Uterus (tissue), 4 donors: ENCODE measurements around the gene KRTAP10-5. TPM values are rescaled to one million over a fixed set of nuclear protein-coding genes. Genes with fewer than 3 reads are reported as not detected.

Experiments used
- DNase-seq, 2 donors: peaks; one replicate each; pipeline ENCODE4 v3.0.0-alpha.2; 2019 to 2020
- H3K27ac ChIP-seq, 2 donors: fragments of 200-600 bp; sonication (generic); 1 replicate in 1 of 2; 2 replicates in 1 of 2; pipeline ENCODE4 v1.5.1; 2016 to 2018
- H3K27me3 ChIP-seq, 2 donors: fragments of 200-600 bp; sonication (generic); one replicate each; pipeline ENCODE4 v1.5.1; 2018 to 2019; ENCODE audit warnings: control low read depth in 1 of 2
- H3K36me3 ChIP-seq, 2 donors: fragments of 200-600 bp; sonication (generic); one replicate each; pipeline ENCODE4 v1.5.1; 2019; ENCODE audit warnings: control low read depth in 1 of 2
- H3K4me1 ChIP-seq, 2 donors: fragments of 200-600 bp; sonication (generic); one replicate each; pipeline ENCODE4 v1.5.1; 2018 to 2019; ENCODE audit warnings: control low read depth in 1 of 2
- H3K4me3 ChIP-seq, 2 donors: fragments of 200-600 bp; sonication (generic); 1 replicate in 1 of 2; 2 replicates in 1 of 2; pipeline ENCODE4 v1.5.1; 2018 to 2019; ENCODE audit warnings: mild to moderate bottlenecking in 1 of 2
- H3K9me3 ChIP-seq, 2 donors: fragments of 200-600 bp; sonication (generic); one replicate each; pipeline ENCODE4 v1.5.1; 2019; ENCODE audit warnings: control low read depth in 1 of 2
- CTCF ChIP-seq, 4 experiments: fragments of 200-600 bp in 2 of 4; fragments of 450-650 bp in 2 of 4; sonication (generic) in 2 of 4; IDR thresholded peaks; one replicate each; pipeline ENCODE4 v1.5.1; 2016 to 2019; ENCODE audit warnings: antibody characterized with exemption in 4 of 4, mild to moderate bottlenecking in 2 of 4, moderate library complexity in 1 of 4
- POLR2A ChIP-seq, 2 donors: fragments of 450-650 bp; IDR thresholded peaks; one replicate each; pipeline ENCODE4 v1.6.1; 2016; ENCODE audit warnings: antibody characterized with exemption in 2 of 2, mild to moderate bottlenecking in 1 of 2, moderate library complexity in 1 of 2
- intact Hi-C: fragments of 100-400 bp; cut with DNase I; formaldehyde crosslinking; loops from one replicate; pipeline ENCODE4 v1.15.1; 2023; ENCODE audit warnings: low total_unique reads
- total RNA-seq, 4 donors: library from RNA; depleted of rRNA in 3 of 4; stranded (reverse); fragments of >200 nt in 3 of 4; gene quantifications; one replicate each; pipeline versions ENCODE4 v1.1.0 to v1.2.4, GENCODE V29; 2014 to 2023
- donor health status: DM: yes; HTN: yes; CAD: no.

The KRTAP10-5 gene
- total RNA-seq, 4 donors from 2014 or later = not detected

GRCh38 chr21:44589094-44589493 is 8.7 kb upstream of the KRTAP10-5 start:
- Histone ChIP-seq H3K4me3 (no peak overlapping the region), H3K27me3 (peaks cover 0 to 3% of the 10 kb centered on the region in 2 donors), H3K36me3 (no peaks in the 10 kb centered on the region), H3K27ac (no peak overlapping the region), H3K4me1 (no peaks in the 10 kb centered on the region), H3K9me3 (no peaks in the 10 kb centered on the region)
- intact Hi-C loops = no loop called here
- TF ChIP-seq CTCF (IDR thresholded peaks at IDR 0.05) (no peak), POLR2A (IDR thresholded peaks at IDR 0.05) (no peak)
- DNase-seq = no peak

GRCh38 chr21:44585892-44586291 is 5.5 kb upstream of the KRTAP10-5 start:
- H3K9me3 ChIP-seq = no peaks in the 10 kb centered on the region
- intact Hi-C loops = no loop called here
- no peak for TF ChIP-seq CTCF (IDR thresholded peaks at IDR 0.05)
- H3K4me1 ChIP-seq = no peaks in the 10 kb centered on the region
- peaks cover 0 to 4% of the 10 kb centered on the region in 2 donors for H3K27me3 ChIP-seq
- H3K36me3 ChIP-seq = no peaks in the 10 kb centered on the region
- no peak overlapping the region for H3K4me3 ChIP-seq
- H3K27ac ChIP-seq = no peak overlapping the region
- DNase-seq = no peak

GRCh38 chr21:44583800-44584147 is 3.4 kb upstream of the KRTAP10-5 start:
- H3K27me3 ChIP-seq = peaks cover 0 to 4% of the 10 kb centered on the region in 2 donors
- H3K9me3 ChIP-seq = no peaks in the 10 kb centered on the region
- TF ChIP-seq CTCF (IDR thresholded peaks at IDR 0.05) (no peak), POLR2A (IDR thresholded peaks at IDR 0.05) (no peak)
- intact Hi-C loops = no loop called here
- DNase-seq = no peak
- H3K4me1 ChIP-seq = no peaks in the 10 kb centered on the region
- H3K27ac ChIP-seq = no peak overlapping the region
- no peak overlapping the region for H3K4me3 ChIP-seq
- H3K36me3 ChIP-seq = no peaks in the 10 kb centered on the region

- Histone ChIP-seq H3K27me3 (peaks cover 0 to 4% of the 10 kb centered on the region in 2 donors), H3K36me3 (no peaks in the 10 kb centered on the region), H3K4me1 (no peaks in the 10 kb centered on the region), H3K27ac (no peak overlapping the region), H3K4me3 (no peak overlapping the region), H3K9me3 (no peaks in the 10 kb centered on the region)
- TF ChIP-seq POLR2A (IDR thresholded peaks at IDR 0.05) = no peak
- TF ChIP-seq CTCF (IDR thresholded peaks at IDR 0.05) = no peak
- DNase-seq = no peak
- intact Hi-C loops = no loop called here
These were observed 2.8 kb upstream of the KRTAP10-5 start for GRCh38 chr21:44583089-44583799.

GRCh38 chr21:44582055-44582454 is 1.7 kb upstream of the KRTAP10-5 start:
- H3K27me3 ChIP-seq = peaks cover 0 to 4% of the 10 kb centered on the region in 2 donors
- no peaks in the 10 kb centered on the region for H3K4me1 ChIP-seq
- H3K9me3 ChIP-seq = no peaks in the 10 kb centered on the region
- intact Hi-C loops = no loop called here
- no peak for DNase-seq
- no peaks in the 10 kb centered on the region for H3K36me3 ChIP-seq
- no peak for TF ChIP-seq CTCF (IDR thresholded peaks at IDR 0.05)
- no peak for TF ChIP-seq POLR2A (IDR thresholded peaks at IDR 0.05)
- no peak overlapping the region for H3K4me3 ChIP-seq
- no peak overlapping the region for H3K27ac ChIP-seq
